Gastroesophageal sphincter (tissue), 4 donors: Measurements from ENCODE around the gene COQ9. TPM values are rescaled to one million over a fixed set of nuclear protein-coding genes. Genes with fewer than 3 reads are reported as not detected.
"Not testable (repeated sequence)": the region's sequence is repeated elsewhere in the genome, so short reads cannot be mapped to it uniquely, and the experiment has no call there.

Experiments
- ATAC-seq: fragments of 150-250 bp; one replicate; pipeline ENCODE4 v1.9.1; 2016; ENCODE audit warnings: mild to moderate bottlenecking, moderate library complexity
- H3K27ac ChIP-seq, 4 donors: fragments of 200-600 bp; sonication (generic) in 3 of 4; 1 replicate in 3 of 4; 2 replicates in 1 of 4; pipeline ENCODE4 v1.5.1; 2016 to 2019
- H3K27me3 ChIP-seq: fragments of 200-600 bp; sonication (generic); one replicate; pipeline ENCODE4 v1.5.1; 2019
- H3K36me3 ChIP-seq, 2 donors: fragments of 200-600 bp; sonication (generic); one replicate each; pipeline ENCODE4 v1.5.1; 2019; ENCODE audit warnings: control low read depth in 1 of 2
- H3K4me1 ChIP-seq, 3 donors: fragments of 200-600 bp; sonication (generic); 1 replicate in 2 of 3; 2 replicates in 1 of 3; pipeline ENCODE4 v1.5.1; 2016 to 2019; ENCODE audit warnings: control low read depth in 2 of 3
- H3K4me3 ChIP-seq, 2 donors: fragments of 200-600 bp; sonication (generic); one replicate each; pipeline ENCODE4 v1.5.1; 2019; ENCODE audit warnings: mild to moderate bottlenecking in 1 of 2, moderate library complexity in 1 of 2
- H3K9me3 ChIP-seq, 3 donors: fragments of 200-600 bp; sonication (generic); one replicate each; pipeline ENCODE4 v1.5.1; 2017 to 2019; ENCODE audit warnings: control low read depth in 2 of 3
- EP300 ChIP-seq: sonication (generic); formaldehyde crosslinking; IDR thresholded peaks from one replicate; pipeline ENCODE4 v1.6.1; 2017; ENCODE audit warnings: antibody characterized with exemption, mild to moderate bottlenecking
- POLR2A ChIP-seq, 2 donors: fragments of 450-650 bp; IDR thresholded peaks; one replicate each; pipeline ENCODE4 v1.6.1; 2017; ENCODE audit warnings: antibody characterized with exemption in 2 of 2, mild to moderate bottlenecking in 2 of 2, moderate library complexity in 1 of 2
- POLR2AphosphoS5 ChIP-seq: sonication (generic); formaldehyde crosslinking; IDR thresholded peaks from one replicate; pipeline ENCODE4 v1.6.1; 2017; ENCODE audit warnings: antibody characterized with exemption
- WGBS, 2 donors: methylation state at CpG; one replicate each; pipeline ENCODE4 v1.1.5; 2018; ENCODE audit warnings: low coverage in 1 of 2; 5-methylcytosine and 5-hydroxymethylcytosine counted together
- total RNA-seq, 4 donors: library from RNA; depleted of rRNA; stranded (reverse); fragments of >200 nt; gene quantifications; one replicate each; pipeline ENCODE4 v1.1.0, GENCODE V29; 2016
- TF ChIP-seq, protein P1 (sequence below), 4 experiments: fragments of 200-600 bp in 2 of 4; fragments of 450-650 bp in 2 of 4; sonication (generic) in 1 of 4; IDR thresholded peaks; one replicate each; pipeline ENCODE4 v1.5.1; 2017 to 2019; ENCODE audit warnings: antibody characterized with exemption in 4 of 4, mild to moderate bottlenecking in 2 of 4, moderate library complexity in 2 of 4

Gene COQ9
- total RNA-seq, 4 donors from 2014 or later, result 45.0 to 122 (median 84.9) TPM

DNA sequence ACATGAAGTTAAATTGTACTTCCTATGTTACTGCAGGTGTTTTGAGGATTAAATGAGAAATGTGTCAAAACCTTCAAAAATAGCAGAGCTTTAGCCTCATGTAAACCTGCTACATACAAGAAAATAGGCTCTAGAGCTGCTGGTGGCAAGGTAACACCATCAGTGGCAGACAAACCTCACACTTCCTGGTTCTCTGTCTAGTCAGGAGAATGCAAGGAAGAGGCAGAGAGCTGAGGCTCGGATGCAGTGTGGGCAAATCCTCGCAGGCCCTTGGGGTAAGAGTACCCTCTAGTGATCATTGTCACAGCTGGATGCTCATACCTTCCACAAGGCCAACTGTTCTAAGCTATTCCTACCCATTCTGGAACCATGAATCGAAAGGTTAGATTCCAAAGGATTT is 14.3 kb upstream of the COQ9 start:
- TF ChIP-seq EP300 (no peak), POLR2A (IDR thresholded peaks at IDR 0.05) (no peak), POLR2AphosphoS5 (no peak)
- TF ChIP-seq, protein P1, sequence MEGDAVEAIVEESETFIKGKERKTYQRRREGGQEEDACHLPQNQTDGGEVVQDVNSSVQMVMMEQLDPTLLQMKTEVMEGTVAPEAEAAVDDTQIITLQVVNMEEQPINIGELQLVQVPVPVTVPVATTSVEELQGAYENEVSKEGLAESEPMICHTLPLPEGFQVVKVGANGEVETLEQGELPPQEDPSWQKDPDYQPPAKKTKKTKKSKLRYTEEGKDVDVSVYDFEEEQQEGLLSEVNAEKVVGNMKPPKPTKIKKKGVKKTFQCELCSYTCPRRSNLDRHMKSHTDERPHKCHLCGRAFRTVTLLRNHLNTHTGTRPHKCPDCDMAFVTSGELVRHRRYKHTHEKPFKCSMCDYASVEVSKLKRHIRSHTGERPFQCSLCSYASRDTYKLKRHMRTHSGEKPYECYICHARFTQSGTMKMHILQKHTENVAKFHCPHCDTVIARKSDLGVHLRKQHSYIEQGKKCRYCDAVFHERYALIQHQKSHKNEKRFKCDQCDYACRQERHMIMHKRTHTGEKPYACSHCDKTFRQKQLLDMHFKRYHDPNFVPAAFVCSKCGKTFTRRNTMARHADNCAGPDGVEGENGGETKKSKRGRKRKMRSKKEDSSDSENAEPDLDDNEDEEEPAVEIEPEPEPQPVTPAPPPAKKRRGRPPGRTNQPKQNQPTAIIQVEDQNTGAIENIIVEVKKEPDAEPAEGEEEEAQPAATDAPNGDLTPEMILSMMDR (IDR thresholded peaks at IDR 0.05), result no peak
- H3K4me1 ChIP-seq, result no peaks in the 10 kb centered on the region
- no peak overlapping the region for H3K27ac ChIP-seq
- no peak overlapping the region for H3K4me3 ChIP-seq
- no peaks in the 10 kb centered on the region for H3K27me3 ChIP-seq
- WGBS, 2 donors, result 80 to 82% methylated on average over 3 of the region's 3 CpGs
- ATAC-seq, result no peak
- peaks cover 8 to 100% of the 10 kb centered on the region in 2 donors for H3K36me3 ChIP-seq
- no peaks in the 10 kb centered on the region for H3K9me3 ChIP-seq

DNA sequence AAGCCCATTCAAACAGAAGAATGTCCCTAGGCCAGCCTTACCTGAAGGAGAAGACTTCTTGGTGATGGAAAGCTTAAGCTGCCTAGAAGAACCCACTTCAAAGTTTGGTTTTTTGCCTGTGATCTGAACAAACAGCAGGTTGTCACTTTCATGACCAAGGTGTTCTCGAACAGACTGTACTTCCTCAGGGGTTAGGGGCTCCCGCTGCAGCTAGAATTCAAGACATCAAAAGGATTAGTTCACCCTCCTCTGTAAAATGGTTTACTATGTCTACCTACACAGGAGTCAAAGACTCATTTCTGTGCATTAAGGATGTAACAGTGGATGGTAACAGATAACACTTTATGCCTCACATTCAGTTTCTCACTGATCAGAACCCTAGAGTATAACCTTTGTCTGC is 13.3 kb upstream of the COQ9 start:
- peaks cover 8 to 100% of the 10 kb centered on the region in 2 donors for H3K36me3 ChIP-seq
- WGBS, 2 donors, result 72 to 100% methylated on average over 1 to 2 of the region's 2 CpGs
- TF ChIP-seq EP300 (no peak), POLR2A (IDR thresholded peaks at IDR 0.05) (no peak), POLR2AphosphoS5 (no peak)
- TF ChIP-seq, protein P1 (IDR thresholded peaks at IDR 0.05), result no peak

DNA sequence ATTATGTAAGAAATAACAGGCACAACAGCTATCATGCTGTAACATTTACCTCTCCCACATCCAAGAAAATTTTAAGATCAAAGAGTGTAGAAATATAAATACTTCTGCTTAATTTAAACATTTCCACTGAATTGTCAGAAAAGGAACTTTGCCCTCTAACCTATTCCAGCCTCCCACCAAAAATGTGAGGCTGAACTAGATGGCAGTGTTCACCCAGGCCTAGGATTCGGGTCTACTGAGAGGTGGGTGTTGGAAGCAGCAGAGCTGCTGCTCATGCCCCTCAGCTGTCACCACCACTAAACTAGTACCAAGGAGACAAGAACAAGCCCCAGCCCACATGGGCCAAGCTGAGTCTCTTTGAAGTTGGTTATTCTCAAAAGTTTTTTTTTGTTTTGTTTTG is 11.4 kb upstream of the COQ9 start:
- Histone ChIP-seq H3K4me3 (no peak overlapping the region), H3K4me1 (no peaks in the 10 kb centered on the region), H3K27me3 (no peaks in the 10 kb centered on the region), H3K36me3 (peaks cover 6 to 100% of the 10 kb centered on the region in 2 donors), H3K9me3 (no peaks in the 10 kb centered on the region), H3K27ac (no peak overlapping the region)
- ATAC-seq, result no peak
- WGBS, 2 donors, result 82% methylated on average over 1 of the region's 1 CpG; no CpG with 5 or more reads in 1 of the 2 donors
- TF ChIP-seq POLR2AphosphoS5, result no peak
- TF ChIP-seq, protein P1 (IDR thresholded peaks at IDR 0.05), result no peak
- TF ChIP-seq EP300, result no peak

More for the DNA sequence above, 13.3 kb upstream of the COQ9 start:
- no peak overlapping the region for H3K27ac ChIP-seq
- H3K9me3 ChIP-seq, result no peaks in the 10 kb centered on the region
- no peaks in the 10 kb centered on the region for H3K27me3 ChIP-seq
- H3K4me3 ChIP-seq, result no peak overlapping the region
- no peak for ATAC-seq
- no peaks in the 10 kb centered on the region for H3K4me1 ChIP-seq

DNA sequence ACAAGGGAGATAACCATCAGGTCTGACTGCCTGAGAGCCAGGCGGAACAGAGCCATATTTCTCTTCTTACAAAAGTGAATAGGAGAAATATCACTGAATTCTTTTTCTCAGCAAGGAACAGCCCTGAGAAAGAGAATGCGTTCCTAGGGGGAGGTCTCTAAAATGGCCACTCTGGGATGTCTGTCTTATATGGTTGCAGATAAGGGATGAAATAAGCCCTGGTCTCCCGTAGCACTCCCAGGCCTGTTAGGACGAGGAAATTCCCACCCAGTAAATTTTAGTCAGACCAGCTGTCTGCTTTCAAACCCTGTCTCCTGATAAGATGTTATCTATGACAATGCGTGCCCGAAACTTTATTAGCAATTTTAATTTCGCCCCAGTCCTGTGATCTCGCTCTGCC is 7.3 kb upstream of the COQ9 start:
- H3K27ac ChIP-seq, H3K9me3 ChIP-seq, ATAC-seq, H3K27me3 ChIP-seq, H3K4me1 ChIP-seq, H3K4me3 ChIP-seq: not testable (repeated sequence)
- 95 to 100% methylated on average over 7 to 8 of the region's 8 CpGs for WGBS, 2 donors
- peaks cover 0 to 58% of the 10 kb centered on the region in 2 donors for H3K36me3 ChIP-seq

DNA sequence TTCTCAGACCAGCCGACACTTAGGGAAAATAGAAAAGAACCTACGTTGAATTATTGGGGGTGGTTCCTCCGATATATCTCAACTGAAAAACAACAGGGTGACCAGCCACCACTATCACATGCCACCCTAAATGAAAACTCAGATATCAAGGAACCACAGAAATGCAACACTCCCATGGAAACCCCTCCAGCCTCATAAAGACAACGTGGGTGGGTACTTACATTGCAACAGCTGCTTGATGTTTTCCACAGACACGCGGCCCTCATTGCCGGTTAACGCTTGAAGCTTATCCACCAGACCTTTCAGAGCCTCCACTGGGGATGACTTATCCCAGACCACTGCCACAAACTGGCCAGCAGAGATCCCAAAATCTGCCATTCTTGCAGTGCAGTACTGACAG is 6.7 kb upstream of the COQ9 start:
- H3K27me3 ChIP-seq, H3K27ac ChIP-seq, ATAC-seq, H3K4me3 ChIP-seq, H3K9me3 ChIP-seq, H3K4me1 ChIP-seq: not testable (repeated sequence)
- 96 to 98% methylated on average over 8 of the region's 8 CpGs for WGBS, 2 donors
- H3K36me3 ChIP-seq, result peaks cover 0 to 52% of the 10 kb centered on the region in 2 donors

DNA sequence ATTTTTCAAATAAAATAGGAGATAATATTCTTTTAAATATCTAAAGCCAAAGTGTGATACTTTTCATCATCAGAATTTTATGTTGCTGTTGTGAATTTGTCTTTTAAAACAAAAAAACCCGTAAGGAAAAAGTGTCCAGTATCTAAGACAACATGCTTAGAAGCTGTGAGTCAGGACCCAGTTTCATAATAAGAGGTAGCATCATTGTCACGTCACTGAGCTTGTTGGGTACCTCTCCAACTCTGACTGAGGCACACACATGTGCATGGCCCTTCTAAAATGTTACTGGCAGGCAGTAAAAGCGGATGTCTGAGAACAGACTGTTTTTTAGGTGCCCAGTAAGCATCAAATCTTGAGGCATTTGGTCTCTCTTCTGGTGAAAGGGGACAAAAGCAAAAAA is 2.6 kb upstream of the COQ9 start:
- no peak for ATAC-seq
- TF ChIP-seq EP300, result no peak
- TF ChIP-seq, protein P1 (IDR thresholded peaks at IDR 0.05), result no peak
- no peak for TF ChIP-seq POLR2A (IDR thresholded peaks at IDR 0.05)
- no peak for TF ChIP-seq POLR2AphosphoS5
- no peak overlapping the region for H3K4me3 ChIP-seq
- 66 to 68% methylated on average over 2 to 3 of the region's 3 CpGs for WGBS, 2 donors
- H3K36me3 ChIP-seq, result peaks cover 0 to 11% of the 10 kb centered on the region in 2 donors
- no peaks in the 10 kb centered on the region for H3K27me3 ChIP-seq
- H3K4me1 ChIP-seq, result peaks cover 0 to 41% (median 12%) of the 10 kb centered on the region in 3 donors
- H3K27ac ChIP-seq, result no peak overlapping the region
- H3K9me3 ChIP-seq, result no peaks in the 10 kb centered on the region
